PFSK-1 (cell line): Measurements from ENCODE around the gene ARHGAP42.

Experiments used
- FOXP2 ChIP-seq: optimal IDR thresholded peaks from 2 replicates; pipeline ENCODE3; 2011; ENCODE audit warnings: borderline replicate concordance, control low read depth, inconsistent platforms; ENCODE audit not compliant: insufficient read depth; ENCODE audit errors: extremely low read length, extremely low read depth
- POLR2AphosphoS5 ChIP-seq: IDR thresholded peaks from 2 replicates; pipeline ENCODE4 v1.6.1; 2012; ENCODE audit warnings: low read depth, mild to moderate bottlenecking, control low read depth, low read length, moderate library complexity
- REST ChIP-seq, 2 experiments: IDR thresholded peaks; 2 replicates each; pipeline versions ENCODE4 v1.6.1 to v1.8.0; 2011 to 2012; ENCODE audit warnings: low read depth in 2 of 2, low read length in 2 of 2, control low read depth in 1 of 2, inconsistent platforms in 1 of 2, mild to moderate bottlenecking in 1 of 2, moderate library complexity in 1 of 2; ENCODE audit not compliant: insufficient read depth in 1 of 2
- SIN3A ChIP-seq: IDR thresholded peaks from 2 replicates; pipeline ENCODE4 v1.6.1; 2012; ENCODE audit warnings: mild to moderate bottlenecking, low read length, moderate library complexity, borderline replicate concordance; ENCODE audit not compliant: insufficient read depth
- TAF1 ChIP-seq: IDR thresholded peaks from 2 replicates; pipeline ENCODE4 v1.6.1; 2012; ENCODE audit warnings: low read length, control low read depth, borderline replicate concordance; ENCODE audit not compliant: insufficient read depth

Gene ARHGAP42

GRCh38 chr11:100752371-100753171 lies 65.5 kb downstream of the ARHGAP42 start:
- TF ChIP-seq SIN3A (no peak), REST (IDR thresholded peaks at IDR 0.05; ENCODE audit: insufficient read depth in 1 of 2, low read depth in 2 of 2, low read length in 2 of 2) (no peak), FOXP2 (no peak), POLR2AphosphoS5 (no peak), TAF1 (no peak)

GRCh38 chr11:100753172-100753543 lies 66.1 kb downstream of the ARHGAP42 start:
- no peak for TF ChIP-seq SIN3A

GRCh38 chr11:100753571-100753970 lies 66.5 kb downstream of the ARHGAP42 start:
- TF ChIP-seq POLR2AphosphoS5 (no peak), REST (IDR thresholded peaks at IDR 0.05; ENCODE audit: insufficient read depth in 1 of 2, low read depth in 2 of 2, low read length in 2 of 2) (no peak), TAF1 (no peak), SIN3A (no peak), FOXP2 (no peak)

- TF ChIP-seq REST (IDR thresholded peaks at IDR 0.05; ENCODE audit: insufficient read depth in 1 of 2, low read depth in 2 of 2, low read length in 2 of 2) = no peak
- TF ChIP-seq SIN3A = no peak
- TF ChIP-seq POLR2AphosphoS5 = no peak
- no peak for TF ChIP-seq FOXP2
These were observed 69.5 kb downstream of the ARHGAP42 start for GRCh38 chr11:100756559-100756958.

- TF ChIP-seq TAF1 (no peak), REST (IDR thresholded peaks at IDR 0.05; ENCODE audit: insufficient read depth in 1 of 2, low read depth in 2 of 2, low read length in 2 of 2) (no peak), SIN3A (no peak), FOXP2 (no peak), POLR2AphosphoS5 (no peak)
These were observed 70.6 kb downstream of the ARHGAP42 start for GRCh38 chr11:100757646-100758045.
